H1 (cell line): ENCODE measurements around the gene LRRC4C. TPM values are rescaled to one million over a fixed set of nuclear protein-coding genes. Genes with fewer than 3 reads are reported as not detected.

Experiments
- CTCF ChIA-PET: fragments of 300-600 bp; sonication (Branson Sonifier 250); formaldehyde crosslinking; loops from one replicate; lab custom pipeline; 2021; ENCODE audit not compliant: partially characterized antibody; lab: Charles Lee
- POLR2A ChIA-PET: fragments of 300-600 bp; sonication (Branson Sonifier 250); formaldehyde crosslinking; loops from one replicate; lab custom pipeline; 2021; ENCODE audit warnings: inconsistent platforms; ENCODE audit not compliant: partially characterized antibody; lab: Charles Lee
- DNase-seq, 2 experiments: peaks; one replicate each; pipeline versions ENCODE4 v3.0.0 to v3.0.0-alpha.2; 2010 to 2022; ENCODE audit warnings: low spot score in 2 of 2, low read depth in 1 of 2, mixed read lengths in 1 of 2
- FAIRE-seq: peaks from 2 replicates; lab custom pipeline; 2011; peaks lifted over from hg19 to GRCh38; lab: Jason Lieb, UNC
- H2AFZ ChIP-seq: 2 replicates; pipeline ENCODE4 v1.8.1; 2012; ENCODE audit warnings: low read length, inconsistent platforms
- H2AK5ac ChIP-seq: 2 replicates; pipeline ENCODE4 v1.6.1; 2013; ENCODE audit warnings: low read depth, low read length
- H2BK120ac ChIP-seq: replicated peaks from 2 replicates; pipeline ENCODE3; 2013; ENCODE audit warnings: low read depth, low read length, inconsistent platforms
- H2BK12ac ChIP-seq: 2 replicates; pipeline ENCODE4 v1.6.1; 2013; ENCODE audit warnings: low read depth, low read length
- H2BK15ac ChIP-seq: 2 replicates; pipeline ENCODE4 v1.6.1; 2013; ENCODE audit warnings: low read length
- H2BK20ac ChIP-seq: 2 replicates; pipeline ENCODE4 v1.6.1; 2013; ENCODE audit warnings: low read length
- H2BK5ac ChIP-seq: 2 replicates; pipeline ENCODE4 v1.6.1; 2013; ENCODE audit warnings: low read depth, low read length
- H3K14ac ChIP-seq: 2 replicates; pipeline ENCODE4 v1.6.1; 2013; ENCODE audit warnings: inconsistent platforms; ENCODE audit not compliant: insufficient read length
- H3K18ac ChIP-seq: 2 replicates; pipeline ENCODE4 v1.6.1; 2013; ENCODE audit warnings: low read length; ENCODE audit errors: extremely low read depth
- H3K23ac ChIP-seq: 2 replicates; pipeline ENCODE4 v1.6.1; 2013; ENCODE audit warnings: inconsistent platforms; ENCODE audit not compliant: insufficient read length
- H3K23me2 ChIP-seq: 2 replicates; pipeline ENCODE4 v1.6.1; 2013; ENCODE audit warnings: low read depth, low read length
- H3K27ac ChIP-seq: 2 replicates; pipeline ENCODE4 v1.6.1; 2011; ENCODE audit warnings: low read depth, low read length, inconsistent platforms
- H3K27me3 ChIP-seq, 4 experiments: replicated peaks in 1 of 4; 1 replicate in 1 of 4; 2 replicates in 3 of 4; pipeline versions ENCODE4 v1.6.1 to v1.8.1; 2011 to 2013; ENCODE audit warnings: low read length in 3 of 4, mild to moderate bottlenecking in 3 of 4, inconsistent platforms in 2 of 4, mixed read lengths in 2 of 4, moderate library complexity in 1 of 4; ENCODE audit not compliant: control insufficient read depth in 3 of 4, insufficient read depth in 3 of 4; ENCODE audit errors: extremely low read depth in 1 of 4
- H3K36me3 ChIP-seq, 4 experiments: 2 replicates each; pipeline versions ENCODE4 v1.6.1 to v1.8.1; 2011 to 2013; ENCODE audit warnings: mild to moderate bottlenecking in 4 of 4, low read length in 3 of 4, moderate library complexity in 2 of 4, control low read depth in 1 of 4, inconsistent platforms in 1 of 4; ENCODE audit not compliant: insufficient read depth in 4 of 4, control insufficient read depth in 2 of 4
- H3K4ac ChIP-seq: replicated peaks from 2 replicates; pipeline ENCODE3; 2013; ENCODE audit warnings: low read length, low read depth, mixed read lengths, inconsistent platforms; ENCODE audit not compliant: insufficient read length
- H3K4me1 ChIP-seq, 4 experiments: replicated peaks in 1 of 4; 1 replicate in 1 of 4; 2 replicates in 3 of 4; pipeline versions ENCODE4 v1.6.1 to v1.8.1; 2011 to 2013; ENCODE audit warnings: low read length in 3 of 4, inconsistent platforms in 2 of 4, mixed read lengths in 1 of 4; ENCODE audit not compliant: insufficient read depth in 4 of 4, control insufficient read depth in 3 of 4
- H3K4me2 ChIP-seq, 2 experiments: 2 replicates each; pipeline versions ENCODE4 v1.6.1 to v1.8.1; 2011 to 2013; ENCODE audit warnings: low read depth in 2 of 2, low read length in 2 of 2, control low read depth in 1 of 2, inconsistent platforms in 1 of 2, mild to moderate bottlenecking in 1 of 2; ENCODE audit not compliant: insufficient read depth in 1 of 2
- H3K4me3 ChIP-seq, 4 experiments: fragments of 200-600, 300-600 bp in 1 of 4; sonication (generic), shearing (Covaris generic), sonication (Bioruptor Twin) in 1 of 4; 2 replicates each; pipeline versions ENCODE4 v1.5.1 to v1.8.1; 2011 to 2016; ENCODE audit warnings: low read length in 4 of 4, low read depth in 3 of 4, control low read depth in 2 of 4, inconsistent platforms in 2 of 4, mild to moderate bottlenecking in 2 of 4, mixed read lengths in 1 of 4, moderate library complexity in 1 of 4; ENCODE audit not compliant: insufficient read depth in 2 of 4; ENCODE audit errors: extremely low read depth in 1 of 4
- H3K56ac ChIP-seq: replicated peaks from 2 replicates; pipeline ENCODE3; 2013; ENCODE audit warnings: low read depth, mild to moderate bottlenecking, mixed read lengths, low read length, inconsistent platforms; ENCODE audit not compliant: insufficient read length
- H3K79me1 ChIP-seq: 2 replicates; pipeline ENCODE4 v1.6.1; 2013; ENCODE audit warnings: low read depth, low read length, control low read depth
- H3K79me2 ChIP-seq, 2 experiments: 2 replicates each; pipeline versions ENCODE4 v1.6.1 to v1.8.1; 2012 to 2013; ENCODE audit warnings: low read length in 2 of 2, mild to moderate bottlenecking in 2 of 2, inconsistent platforms in 1 of 2; ENCODE audit not compliant: insufficient read depth in 2 of 2, control insufficient read depth in 1 of 2
- H3K9ac ChIP-seq, 4 experiments: replicated peaks in 1 of 4; 1 replicate in 1 of 4; 2 replicates in 3 of 4; pipeline versions ENCODE4 v1.6.1 to v1.8.1; 2011 to 2013; ENCODE audit warnings: low read depth in 3 of 4, low read length in 3 of 4, control low read depth in 2 of 4, mild to moderate bottlenecking in 2 of 4, moderate library complexity in 2 of 4, inconsistent platforms in 1 of 4; ENCODE audit errors: extremely low read depth in 1 of 4
- H3K9me3 ChIP-seq, 2 experiments: 2 replicates each; pipeline versions ENCODE4 v1.6.1 to v1.8.1; 2012 to 2013; ENCODE audit warnings: mild to moderate bottlenecking in 2 of 2, moderate library complexity in 2 of 2, control low read depth in 1 of 2, inconsistent platforms in 1 of 2, low read depth in 1 of 2, low read length in 1 of 2, mixed read lengths in 1 of 2; ENCODE audit not compliant: insufficient read depth in 2 of 2
- H4K20me1 ChIP-seq, 2 experiments: replicated peaks in 1 of 2; 2 replicates each; pipeline versions ENCODE3 to v1.8.1; 2011 to 2013; ENCODE audit warnings: inconsistent platforms in 2 of 2, low read length in 2 of 2, mild to moderate bottlenecking in 1 of 2; ENCODE audit not compliant: insufficient read depth in 2 of 2, control insufficient read depth in 1 of 2
- H4K5ac ChIP-seq: 2 replicates; pipeline ENCODE4 v1.6.1; 2013; ENCODE audit warnings: low read length, low read depth, mixed read lengths, inconsistent platforms; ENCODE audit not compliant: insufficient read length
- H4K8ac ChIP-seq: 2 replicates; pipeline ENCODE4 v1.8.0; 2013; ENCODE audit warnings: mild to moderate bottlenecking, moderate library complexity, low read length, inconsistent platforms; ENCODE audit not compliant: insufficient read depth; ENCODE audit errors: extremely low read depth
- H4K91ac ChIP-seq: replicated peaks from 2 replicates; pipeline ENCODE3; 2013; ENCODE audit warnings: low read length, mixed read lengths, inconsistent platforms; ENCODE audit not compliant: insufficient read length
- ASH2L ChIP-seq: fragments of 200-600, 300-600 bp; sonication (generic); IDR thresholded peaks from one replicate; pipeline ENCODE4 v1.7.1; 2017; ENCODE audit warnings: low read length
- BCL11A ChIP-seq, 2 experiments: IDR thresholded peaks; one replicate each; pipeline ENCODE4 v1.6.1; 2011; ENCODE audit warnings: low read depth in 2 of 2, low read length in 2 of 2, mild to moderate bottlenecking in 2 of 2
- CBX5 ChIP-seq: fragments of 300-800, 300-1000 bp; sonication (generic); IDR thresholded peaks from 2 replicates; pipeline ENCODE4 v1.7.1; 2016; ENCODE audit warnings: antibody characterized with exemption, low read length, low read depth
- KDM5A ChIP-seq: fragments of 200-600 bp; IDR thresholded peaks from 2 replicates; pipeline ENCODE4 v1.7.1; 2012; ENCODE audit warnings: mild to moderate bottlenecking, low read length, inconsistent platforms, mixed read lengths
- RBBP5 ChIP-seq: IDR thresholded peaks from 2 replicates; pipeline ENCODE4 v1.7.1; 2012; ENCODE audit warnings: low read depth, mild to moderate bottlenecking, inconsistent platforms, low read length, moderate library complexity, borderline replicate concordance
- RFX5 ChIP-seq: IDR thresholded peaks from 2 replicates; pipeline ENCODE4 v1.6.1; 2011; ENCODE audit warnings: low read depth, low read length, improper control_type of control experiment, borderline replicate concordance
- WGBS, 2 experiments: shearing (Covaris generic) in 1 of 2; methylation state at CpG; one replicate each; pipeline versions ENCODE4 v1.1.6 to v1.1.7; 2013 to 2015; ENCODE audit warnings: low lambda C conversion rate in 2 of 2, mixed read lengths in 2 of 2, inconsistent platforms in 1 of 2, low coverage in 1 of 2, missing lambda C conversion rate in 1 of 2; ENCODE audit not compliant: insufficient replicate concordance in 2 of 2, insufficient coverage in 1 of 2, insufficient read length in 1 of 2; ENCODE audit errors: extremely low coverage in 1 of 2, missing lambda C conversion rate in 1 of 2; 5-methylcytosine and 5-hydroxymethylcytosine counted together
- polyA plus RNA-seq, 7 experiments: library from polyadenylated mRNA; depleted of rRNA in 3 of 7; stranded (reverse) in 5 of 7; unstranded in 2 of 7; fragments of >200 nt in 5 of 7; fragments of 200-250 nt in 2 of 7; gene quantifications; 1 replicate in 5 of 7; 2 replicates in 1 of 7; 4 replicates in 1 of 7; pipeline versions ENCODE4 v1.2.1 to v1.2.3, GENCODE V29; 2011 to 2013; ENCODE audit warnings: missing spikeins in 2 of 7, mixed read lengths in 2 of 7
- total RNA-seq: library from RNA; stranded (reverse); fragmentation: NEBNext Ultra II Directional; extraction: Animal tissue kit (Norgen Biotek cat#: 25700); gene quantifications from 2 replicates; pipeline ENCODE4 v1.2.1, GENCODE V29; 2021
- TF ChIP-seq, protein P1 (sequence below), 3 experiments: IDR thresholded peaks; 1 replicate in 2 of 3; 2 replicates in 1 of 3; pipeline versions ENCODE4 v1.5.1 to v1.6.1; 2011; ENCODE audit warnings: low read length in 3 of 3, mild to moderate bottlenecking in 3 of 3, inconsistent platforms in 2 of 3, low read depth in 1 of 3, moderate library complexity in 1 of 3; ENCODE audit not compliant: insufficient read depth in 1 of 3; ENCODE audit errors: control extremely low read depth in 1 of 3

Gene LRRC4C
- total and polyA plus RNA-seq, 2 of the 8 experiments (the other 6 are each of a cell fraction or from before 2014, with no cell fraction given) = 0.23 to 2.2 TPM

- WGBS, 2 experiments = 89% methylated on average over 1 of the region's 1 CpG; no CpG with 5 or more reads in 1 of the 2 experiments
- no peak overlapping the region for H2BK5ac ChIP-seq
- no peak overlapping the region for H2BK12ac ChIP-seq
- no peak overlapping the region for H4K91ac ChIP-seq
- TF ChIP-seq CBX5 (no peak), RFX5 (no peak), BCL11A (IDR thresholded peaks at IDR 0.05; ENCODE audit: low read depth in 2 of 2, low read length in 2 of 2) (no peak), RBBP5 (no peak), ASH2L (no peak), KDM5A (no peak)
- TF ChIP-seq, protein P1, sequence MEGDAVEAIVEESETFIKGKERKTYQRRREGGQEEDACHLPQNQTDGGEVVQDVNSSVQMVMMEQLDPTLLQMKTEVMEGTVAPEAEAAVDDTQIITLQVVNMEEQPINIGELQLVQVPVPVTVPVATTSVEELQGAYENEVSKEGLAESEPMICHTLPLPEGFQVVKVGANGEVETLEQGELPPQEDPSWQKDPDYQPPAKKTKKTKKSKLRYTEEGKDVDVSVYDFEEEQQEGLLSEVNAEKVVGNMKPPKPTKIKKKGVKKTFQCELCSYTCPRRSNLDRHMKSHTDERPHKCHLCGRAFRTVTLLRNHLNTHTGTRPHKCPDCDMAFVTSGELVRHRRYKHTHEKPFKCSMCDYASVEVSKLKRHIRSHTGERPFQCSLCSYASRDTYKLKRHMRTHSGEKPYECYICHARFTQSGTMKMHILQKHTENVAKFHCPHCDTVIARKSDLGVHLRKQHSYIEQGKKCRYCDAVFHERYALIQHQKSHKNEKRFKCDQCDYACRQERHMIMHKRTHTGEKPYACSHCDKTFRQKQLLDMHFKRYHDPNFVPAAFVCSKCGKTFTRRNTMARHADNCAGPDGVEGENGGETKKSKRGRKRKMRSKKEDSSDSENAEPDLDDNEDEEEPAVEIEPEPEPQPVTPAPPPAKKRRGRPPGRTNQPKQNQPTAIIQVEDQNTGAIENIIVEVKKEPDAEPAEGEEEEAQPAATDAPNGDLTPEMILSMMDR (IDR thresholded peaks at IDR 0.05; ENCODE audit: control extremely low read depth in 1 of 3, insufficient read depth in 1 of 3, low read depth in 1 of 3, low read length in 3 of 3) = no peak
- H3K4me2 ChIP-seq = no peak overlapping the region
- H3K23me2 ChIP-seq = no peaks in the 10 kb centered on the region
- H4K8ac ChIP-seq = no peak overlapping the region
- H4K20me1 ChIP-seq = no peaks in the 10 kb centered on the region
- no peaks in the 10 kb centered on the region for H3K79me2 ChIP-seq
- no peaks in the 10 kb centered on the region for H3K9me3 ChIP-seq
- no peak overlapping the region for H2BK120ac ChIP-seq
- H3K23ac ChIP-seq = no peak overlapping the region
- FAIRE-seq = no peak
- DNase-seq = no peak
- no peaks in the 10 kb centered on the region for H3K4me1 ChIP-seq
- no peak overlapping the region for H2BK15ac ChIP-seq
- no peak overlapping the region for H3K9ac ChIP-seq
- no peak overlapping the region for H2AFZ ChIP-seq
- no peak overlapping the region for H3K4ac ChIP-seq
- no peaks in the 10 kb centered on the region for H3K27me3 ChIP-seq
- H2AK5ac ChIP-seq = no peak overlapping the region
- ChIA-PET CTCF (interaction anchor here (1.5 to 1.8 kb wide), 2 partner anchors 13 to 15 kb away, joined by 3 read pairs; no protein-coding TSS in a partner anchor), POLR2A (no interaction called here)
- no peak overlapping the region for H3K4me3 ChIP-seq
- no peak overlapping the region for H4K5ac ChIP-seq
- no peak overlapping the region for H3K56ac ChIP-seq
- H3K36me3 ChIP-seq = no peaks in the 10 kb centered on the region
- no peak overlapping the region for H2BK20ac ChIP-seq
- no peak overlapping the region for H3K27ac ChIP-seq
- no peaks in the 10 kb centered on the region for H3K79me1 ChIP-seq
- no peak overlapping the region for H3K14ac ChIP-seq
- H3K18ac ChIP-seq = no peak overlapping the region
Measured at GRCh38 chr11:40403321-40403720, 1056.1 kb downstream of the LRRC4C start.
